Inflammatory macrophage treated with lipopolysaccharide for 4 hours (primary cell): ENCODE results near the gene C5AR1.
"Not testable (repeated sequence)": the region's sequence is repeated elsewhere in the genome, so short reads cannot be mapped to it uniquely, and the experiment has no call there.

ENCODE experiments used
- DNase-seq: peaks from one replicate; pipeline ENCODE4 v3.0.0-alpha.2; 2020

C5AR1 gene

GRCh38 chr19:47336765-47337718, 27.4 kb downstream of the C5AR1 start:
- peak; percentile 79 for DNase-seq

GRCh38 chr19:47339196-47339880, 29.7 kb downstream of the C5AR1 start:
- DNase-seq, result no peak

- DNase-seq, result no peak
Observed at GRCh38 chr19:47340477-47341208, 31.0 kb downstream of the C5AR1 start.

- no peak for DNase-seq
Observed at GRCh38 chr19:47341734-47342133, 32.1 kb downstream of the C5AR1 start.

GRCh38 chr19:47343194-47343802, 33.6 kb downstream of the C5AR1 start:
- no peak for DNase-seq

GRCh38 chr19:47344425-47344824, 34.8 kb downstream of the C5AR1 start:
- no peak for DNase-seq

- not testable (repeated sequence) for DNase-seq
Observed at GRCh38 chr19:47346024-47346423, 36.4 kb downstream of the C5AR1 start.

GRCh38 chr19:47348819-47349795, 39.4 kb downstream of the C5AR1 start, which contains the start of gene DHX34:
Gene DHX34 (plus strand): TSS chr19:47349315. CDS start chr19:47353031, 3,716 bp downstream.
- DNase-seq, result peak; percentile 99

- peak; percentile 27 for DNase-seq
Observed at GRCh38 chr19:47350630-47351029, 41.0 kb downstream of the C5AR1 start.

- DNase-seq, result peak; percentile 44
Observed at GRCh38 chr19:47351548-47351947, 41.9 kb downstream of the C5AR1 start.

- DNase-seq, result peak; percentile 61
Observed at GRCh38 chr19:47352095-47352494, 42.4 kb downstream of the C5AR1 start.

GRCh38 chr19:47353307-47353712, 43.6 kb downstream of the C5AR1 start:
- no peak for DNase-seq

GRCh38 chr19:47356900-47357299, 47.2 kb downstream of the C5AR1 start:
- DNase-seq, result no peak

- DNase-seq, result no peak
Observed at GRCh38 chr19:47357788-47358680, 48.4 kb downstream of the C5AR1 start.

GRCh38 chr19:47358936-47359335, 49.3 kb downstream of the C5AR1 start:
- DNase-seq, result no peak

GRCh38 chr19:47362321-47362720, 52.7 kb downstream of the C5AR1 start:
- DNase-seq, result no peak

- peak; percentile 91 for DNase-seq
Observed at GRCh38 chr19:47363758-47364531, 54.3 kb downstream of the C5AR1 start.

GRCh38 chr19:47365455-47365854, 55.8 kb downstream of the C5AR1 start:
- DNase-seq, result not testable (repeated sequence)

GRCh38 chr19:47370045-47370611, 60.5 kb downstream of the C5AR1 start:
- DNase-seq, result peak; percentile 87
